Activated T-cell treated with anti-CD3 and anti-CD28 coated beads for 4 hours (primary cell): ENCODE measurements around the gene ATRNL1.

ENCODE experiments used
- DNase-seq: peaks from one replicate; pipeline ENCODE4 v3.0.0-alpha.2; 2020

The ATRNL1 gene

DNA sequence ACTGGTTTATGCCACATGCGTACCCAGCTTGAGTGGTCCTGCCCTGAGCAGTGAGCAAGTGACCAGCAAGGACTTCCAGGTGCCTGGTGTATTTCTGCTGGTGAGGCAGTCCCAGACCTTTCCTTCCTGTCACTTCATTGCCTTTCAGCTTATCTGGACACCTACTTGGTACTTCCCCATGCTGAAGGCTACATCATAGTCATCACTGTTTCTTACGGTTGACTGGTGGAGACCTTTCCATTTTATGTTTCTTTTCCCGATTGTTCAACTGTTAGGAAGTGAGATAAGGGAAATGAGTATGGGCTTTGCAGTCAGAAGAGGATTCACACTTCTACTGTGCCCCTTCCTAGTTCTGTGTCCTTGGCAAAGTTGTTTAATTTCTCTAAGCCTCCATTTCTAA lies 821.3 kb downstream of the ATRNL1 start:
- DNase-seq, result no peak

DNA sequence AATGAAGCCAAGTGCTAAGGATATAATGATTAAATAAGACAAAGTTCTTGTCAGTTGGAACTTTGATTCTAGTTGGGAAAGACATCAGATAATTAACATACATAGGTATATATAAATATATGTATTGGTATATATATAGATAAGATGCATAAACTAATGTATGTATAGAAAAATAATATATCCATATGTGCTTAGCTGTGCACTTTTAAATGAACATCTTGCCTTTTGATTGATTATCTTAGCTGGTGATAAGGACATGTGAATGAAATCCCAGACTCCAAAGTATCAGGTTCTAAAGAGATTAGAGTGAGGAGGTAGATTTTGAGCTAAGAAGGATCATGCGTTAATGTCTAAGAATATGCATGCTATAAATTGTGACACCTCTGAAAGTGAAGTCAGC lies 822.3 kb downstream of the ATRNL1 start:
- no peak for DNase-seq

DNA sequence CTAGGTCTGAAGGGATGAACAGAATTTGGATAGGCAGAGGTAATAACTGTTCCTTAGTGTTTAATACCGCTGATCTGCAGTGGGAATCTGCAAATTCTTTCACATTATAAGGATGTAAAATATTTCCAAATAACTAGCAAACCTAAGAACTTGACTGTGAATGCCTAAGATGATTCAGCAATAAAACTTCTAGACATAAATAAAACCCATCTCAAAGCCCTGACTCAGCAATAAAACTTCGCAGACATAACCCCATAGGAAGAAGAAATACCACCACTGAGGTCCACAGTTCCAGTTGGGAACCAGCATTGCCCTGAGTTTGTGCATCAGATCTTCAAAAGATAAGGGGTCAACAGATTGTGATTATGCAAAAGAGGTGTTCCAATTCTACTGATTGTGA lies 825.6 kb downstream of the ATRNL1 start:
- DNase-seq, result no peak

DNA sequence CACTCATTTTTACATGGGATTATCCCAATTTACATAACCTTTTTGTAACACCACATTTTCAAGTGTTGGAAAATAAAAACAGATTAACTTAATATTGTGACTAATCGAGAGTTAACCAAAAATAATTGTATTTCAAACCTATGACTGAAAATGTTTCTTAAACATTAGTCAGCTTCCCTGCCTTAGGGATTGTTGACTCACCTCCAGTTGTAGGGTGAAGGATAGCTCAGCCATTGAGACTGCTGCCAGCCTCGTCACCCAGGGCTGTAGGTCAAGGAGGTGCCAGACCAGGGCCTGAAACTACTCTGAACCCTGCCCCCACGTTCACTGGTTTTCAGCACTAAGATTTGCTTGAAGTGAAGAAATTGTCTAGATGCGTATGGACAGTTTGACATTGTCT lies 828.6 kb downstream of the ATRNL1 start:
- no peak for DNase-seq

DNA sequence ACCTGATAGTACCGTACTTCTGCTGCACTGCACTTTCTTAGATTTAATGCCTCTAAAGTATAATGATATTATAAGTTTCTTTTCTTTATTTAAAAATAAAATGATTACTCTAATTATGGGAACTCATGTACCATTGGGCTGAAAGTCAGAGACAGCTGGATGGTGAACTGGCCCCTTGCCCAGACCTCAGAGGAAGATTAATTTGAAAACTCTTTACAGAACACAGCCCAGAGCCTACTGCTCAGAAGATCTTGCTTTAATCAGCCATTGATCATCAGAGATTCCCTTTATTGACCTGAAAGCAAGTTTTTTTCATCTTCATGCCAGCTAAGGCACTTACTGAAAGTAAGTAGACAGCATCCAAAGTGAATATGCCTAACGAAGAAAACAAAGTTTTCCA lies 838.1 kb downstream of the ATRNL1 start:
- no peak for DNase-seq

DNA sequence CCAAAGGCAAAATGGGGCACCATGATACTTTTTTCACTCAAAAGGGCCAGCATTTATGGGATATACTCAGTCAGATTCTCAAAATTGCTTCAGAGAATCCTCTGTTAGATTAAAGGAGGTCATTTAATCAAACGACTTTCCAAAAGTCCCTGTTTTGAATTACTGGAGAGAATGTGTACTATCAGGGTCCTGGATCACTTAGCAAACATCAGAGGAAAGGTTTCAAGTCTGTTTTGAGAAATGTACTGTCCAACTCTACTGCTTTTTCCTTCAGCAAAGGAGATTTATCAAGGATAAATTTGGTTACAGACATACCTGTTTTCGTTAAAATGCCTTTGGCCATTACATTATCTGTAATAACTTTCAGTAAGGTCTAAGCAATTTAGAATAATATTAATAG lies 838.9 kb downstream of the ATRNL1 start:
- no peak for DNase-seq

DNA sequence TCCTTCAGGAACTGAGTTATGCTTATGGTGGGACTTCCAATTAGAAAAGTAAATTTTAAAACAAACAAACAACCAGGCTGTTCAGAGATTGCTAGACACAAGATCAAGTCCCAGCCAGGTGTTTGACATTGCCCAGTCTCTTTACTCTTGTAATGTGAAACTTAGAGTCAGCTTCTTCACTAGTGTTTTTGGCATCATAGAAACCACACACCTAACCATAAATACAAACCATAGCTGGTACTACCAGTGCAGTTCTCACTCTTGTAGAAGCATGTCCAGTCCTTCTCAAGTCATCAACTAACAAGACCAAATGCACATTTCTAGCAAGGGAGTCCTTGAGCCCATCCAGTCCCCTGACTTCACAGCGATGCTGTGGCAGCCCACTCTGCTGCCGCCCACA lies 839.9 kb downstream of the ATRNL1 start:
- DNase-seq, result no peak

DNA sequence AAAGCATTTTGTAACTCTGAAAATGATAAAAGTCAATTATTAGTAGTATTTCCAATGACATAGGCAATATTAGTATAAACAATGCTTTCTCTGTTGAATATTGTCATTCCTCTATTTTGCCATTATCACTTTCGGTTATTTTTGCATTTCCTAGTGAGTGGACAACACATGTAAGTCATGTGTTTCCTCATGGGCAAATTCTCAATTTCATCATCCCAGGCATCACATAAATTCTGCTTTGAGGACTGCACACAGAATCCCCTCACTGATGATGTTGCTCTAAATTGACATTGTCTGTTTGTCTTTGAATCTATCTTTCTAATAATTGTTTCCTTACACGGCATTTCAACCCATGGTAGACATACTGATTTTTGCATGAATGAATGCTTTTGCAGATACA lies 842.6 kb downstream of the ATRNL1 start:
- DNase-seq, result no peak

DNA sequence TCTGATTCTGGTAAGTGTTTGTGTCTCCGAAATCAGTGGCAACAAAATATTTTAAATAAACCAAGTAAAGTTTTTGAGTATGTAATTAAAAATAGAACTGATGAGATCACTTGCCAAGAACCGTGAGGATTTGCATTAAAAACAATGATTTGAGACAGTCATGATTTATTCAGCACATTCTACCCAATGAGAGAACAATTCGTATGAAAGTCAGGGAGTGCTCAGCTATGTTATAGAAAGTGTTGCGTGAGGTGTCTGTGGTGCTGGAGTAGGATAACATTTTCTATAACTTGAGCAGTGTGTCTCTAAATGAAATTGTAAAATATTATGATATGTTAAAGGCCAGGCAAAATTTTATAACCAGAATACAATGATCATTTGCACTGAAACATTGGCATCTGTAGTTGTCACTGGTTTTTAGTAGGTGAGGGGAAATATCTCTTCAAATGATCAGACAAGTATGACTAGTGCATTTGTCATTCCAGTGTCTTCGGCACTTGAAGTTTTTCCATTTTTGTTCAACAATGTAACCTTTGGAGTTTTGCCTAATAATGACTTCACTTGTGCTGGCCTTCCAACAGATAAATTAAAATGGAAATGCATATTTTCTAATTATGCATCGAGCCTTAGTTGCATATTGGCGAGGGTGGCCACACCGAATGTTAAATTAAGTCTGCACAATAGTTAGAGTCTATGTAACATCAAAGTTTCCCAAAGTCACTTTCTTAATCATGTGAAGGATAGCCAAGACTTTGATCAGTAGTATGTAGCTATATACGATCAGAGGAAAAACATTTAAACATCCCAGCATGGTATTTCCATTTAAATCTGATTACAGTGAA lies 844.0 kb downstream of the ATRNL1 start:
- no peak for DNase-seq

DNA sequence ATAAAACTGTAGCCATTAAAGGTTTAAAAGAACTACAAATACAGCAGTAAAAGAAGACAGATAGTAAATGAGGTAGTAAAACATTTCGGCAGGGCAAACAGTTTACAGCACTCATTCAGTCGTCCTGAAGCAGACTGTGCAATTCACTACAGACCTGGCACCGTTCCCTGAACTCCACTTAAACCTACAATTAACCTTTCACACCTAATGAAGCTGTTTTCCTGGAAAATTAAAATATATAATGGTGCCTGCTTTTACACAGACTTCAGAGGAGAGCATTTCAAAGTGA lies 844.5 kb downstream of the ATRNL1 start:
- DNase-seq, result no peak

DNA sequence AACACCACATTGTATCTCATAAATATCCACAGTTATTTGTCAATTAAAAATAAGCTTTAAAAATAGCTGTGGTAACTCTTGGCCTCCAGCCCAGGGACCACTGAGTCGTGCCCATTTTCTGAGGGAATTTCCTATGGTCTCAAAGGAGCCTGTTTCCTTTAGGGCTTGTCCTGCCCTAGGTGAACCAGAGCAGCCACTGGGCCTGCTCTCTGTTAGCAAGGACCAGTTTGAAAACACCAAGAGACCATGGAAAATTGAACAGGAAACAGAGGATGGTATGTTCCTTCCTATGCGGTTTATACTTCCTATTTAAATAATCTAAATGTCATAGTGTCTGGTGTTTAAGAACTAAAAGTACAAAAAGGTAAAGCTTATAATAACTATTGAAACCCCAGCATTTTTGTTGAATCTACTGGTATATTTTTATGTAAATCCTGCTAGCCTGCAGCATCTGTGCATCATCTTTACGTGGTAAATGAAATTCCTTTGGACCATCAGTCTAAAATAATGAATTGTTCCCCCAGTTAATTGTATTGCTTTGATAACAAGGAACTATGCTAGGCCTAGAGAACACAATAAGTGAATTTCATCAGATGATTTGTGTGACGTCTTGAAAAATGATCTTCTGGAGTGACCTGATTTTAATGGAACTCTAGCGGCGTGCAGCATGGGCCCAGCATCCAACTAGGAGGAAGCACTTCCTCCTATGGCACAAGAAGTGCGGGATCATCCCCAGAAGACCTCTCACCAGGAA lies 846.1 kb downstream of the ATRNL1 start:
- no peak for DNase-seq

DNA sequence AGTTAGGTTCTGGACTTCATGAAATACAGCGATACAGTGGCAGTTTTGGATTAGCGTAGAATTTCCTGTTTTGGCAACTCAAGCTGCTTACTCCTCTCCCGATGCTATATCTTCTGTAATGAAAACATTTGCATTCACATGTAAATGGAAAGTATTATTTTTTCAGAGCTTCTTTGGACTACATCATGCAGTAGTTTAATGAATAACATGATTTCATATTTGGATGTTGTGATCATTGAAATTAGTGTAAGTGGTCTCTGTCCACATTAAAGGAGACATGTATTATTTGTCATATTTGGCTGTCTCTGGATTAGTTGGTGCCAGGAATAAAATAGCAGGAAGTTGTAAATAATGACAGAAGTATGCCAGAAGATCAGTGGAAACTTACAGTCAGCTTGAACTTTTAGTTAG lies 848.2 kb downstream of the ATRNL1 start:
- DNase-seq, result no peak

DNA sequence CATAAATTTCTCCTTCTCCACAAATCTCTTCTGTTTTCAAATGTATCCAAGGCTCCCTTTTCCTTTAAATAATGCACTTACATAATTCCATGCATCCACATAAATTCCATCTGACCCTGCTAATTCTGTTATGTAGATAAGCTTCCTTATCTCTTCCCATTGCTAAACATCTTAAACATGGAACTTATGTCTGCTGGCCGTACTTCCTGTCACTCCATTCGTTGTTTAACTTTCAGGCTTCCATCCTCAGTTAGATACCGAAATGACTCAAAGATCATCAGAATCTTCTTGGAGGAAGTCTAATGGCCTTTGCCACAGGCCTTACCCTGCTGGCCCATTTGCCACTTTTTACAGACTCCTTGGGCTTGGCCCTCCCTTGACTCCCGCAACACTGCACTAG lies 848.9 kb downstream of the ATRNL1 start:
- no peak for DNase-seq

DNA sequence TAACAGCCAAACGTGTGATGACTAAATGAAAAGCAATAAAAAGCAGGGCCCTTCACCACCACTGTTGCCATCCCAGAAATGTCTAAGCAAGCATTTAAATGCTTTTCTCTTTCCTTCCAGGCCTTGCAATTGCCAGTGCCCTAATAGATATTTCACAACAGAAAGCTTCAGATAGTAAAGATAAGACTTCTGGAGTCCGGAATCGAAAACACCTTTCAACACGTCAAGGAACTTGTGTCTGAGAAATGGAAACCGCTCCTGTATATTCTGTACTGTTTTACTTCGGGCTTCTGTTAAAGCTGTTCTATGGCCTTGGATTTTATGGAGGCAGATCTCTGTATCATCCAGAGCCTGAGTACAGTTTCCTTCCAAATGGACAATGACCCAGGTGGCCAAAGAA lies 851.4 kb downstream of the ATRNL1 start:
- DNase-seq, result no peak

DNA sequence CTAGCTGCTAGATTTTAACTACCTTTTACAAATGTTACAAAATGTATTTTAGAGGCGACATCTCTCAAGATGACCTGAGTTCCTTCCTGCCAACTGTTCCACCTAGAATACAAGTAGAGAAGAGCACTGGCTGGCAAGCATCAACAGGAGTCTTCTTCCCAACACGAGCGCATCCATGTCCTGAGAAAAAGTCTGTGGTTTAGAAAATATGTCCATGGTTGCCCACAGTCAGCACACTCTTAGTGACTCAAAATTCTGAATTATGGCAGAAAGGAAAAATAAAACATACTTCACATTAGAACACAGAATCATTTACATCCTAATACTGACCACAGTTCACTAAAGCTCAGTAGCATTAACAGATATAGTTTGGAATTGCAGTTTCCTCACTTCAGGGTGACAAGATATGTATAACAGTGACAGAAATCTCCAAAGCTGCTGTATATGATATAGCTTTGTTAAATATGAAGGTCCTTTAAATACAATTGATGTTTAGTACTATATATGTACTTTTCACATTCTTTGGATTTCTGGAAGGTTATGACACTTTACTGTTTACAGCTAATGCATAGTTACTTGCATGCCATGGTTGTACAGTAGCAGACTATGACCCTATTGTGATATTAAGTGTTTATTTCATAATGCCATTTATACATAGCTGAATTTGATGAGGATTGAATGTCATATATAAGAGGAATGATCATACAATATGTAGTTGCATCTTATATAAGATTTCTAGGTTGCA lies 852.7 kb downstream of the ATRNL1 start:
- DNase-seq, result no peak

DNA sequence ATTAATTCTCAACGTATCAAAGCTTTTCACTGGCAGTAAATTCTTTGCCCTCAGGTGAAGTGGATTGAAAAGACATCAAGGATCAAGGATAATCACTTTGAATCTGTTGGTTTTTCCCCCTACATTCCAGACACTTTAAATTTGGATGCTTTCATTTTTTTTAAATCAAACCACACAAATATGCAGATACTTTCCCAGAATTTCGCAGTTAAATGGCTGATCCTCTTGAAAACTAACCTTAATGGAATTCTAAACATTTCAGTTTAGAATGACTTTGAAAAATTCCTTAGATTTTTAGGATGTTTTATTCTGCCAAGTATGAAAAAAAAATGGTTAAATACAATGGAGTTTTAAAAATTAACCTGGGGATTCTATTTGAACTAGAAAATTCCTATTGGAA lies 853.9 kb downstream of the ATRNL1 start:
- no peak for DNase-seq

DNA sequence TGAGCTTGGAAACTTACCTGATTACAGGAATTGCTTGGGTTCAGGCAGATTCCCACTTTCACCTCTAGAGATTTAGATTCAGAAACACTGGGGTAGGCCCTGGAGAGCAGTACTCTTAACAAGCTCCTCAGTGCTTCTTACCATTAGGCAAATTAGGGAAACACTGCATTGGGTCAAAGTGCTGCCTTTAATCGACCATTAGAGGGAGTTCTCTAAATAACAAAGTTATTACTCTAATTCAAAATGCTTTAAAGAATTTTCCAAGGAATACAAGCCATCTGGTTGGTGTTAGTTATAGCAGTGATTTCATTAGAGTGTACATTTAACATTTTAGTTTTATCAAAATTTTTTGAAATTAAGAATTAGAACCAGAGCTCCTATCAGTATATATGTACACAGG lies 855.3 kb downstream of the ATRNL1 start:
- DNase-seq, result no peak

DNA sequence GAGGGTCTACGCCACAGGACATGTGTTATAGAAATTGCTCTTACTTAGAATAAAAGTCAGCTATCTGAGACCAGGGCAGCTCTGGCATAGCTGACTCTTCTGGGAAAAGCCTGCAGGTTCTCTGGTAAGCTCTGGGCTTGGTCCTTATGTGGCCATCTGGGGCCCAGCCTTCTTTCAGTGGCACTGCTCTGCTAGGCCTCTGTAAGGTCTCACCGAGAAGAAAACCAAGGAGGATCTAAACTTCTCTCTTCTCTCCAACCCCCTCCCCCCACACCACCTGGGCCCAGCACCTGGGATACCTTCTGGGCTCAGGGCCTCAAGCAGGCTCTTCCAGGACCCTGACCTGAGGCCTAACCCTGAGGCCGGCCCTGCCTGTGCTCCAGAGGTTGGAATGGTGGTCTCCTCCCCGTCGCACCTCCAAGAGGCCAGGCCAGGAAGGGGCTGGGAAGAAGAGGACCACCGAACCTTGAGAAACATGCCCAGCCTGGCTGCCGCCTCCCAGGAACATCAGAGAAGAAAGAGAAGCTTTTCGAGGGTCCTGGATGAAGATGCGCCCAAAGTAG lies 856.2 kb downstream of the ATRNL1 start:
- DNase-seq, result no peak

DNA sequence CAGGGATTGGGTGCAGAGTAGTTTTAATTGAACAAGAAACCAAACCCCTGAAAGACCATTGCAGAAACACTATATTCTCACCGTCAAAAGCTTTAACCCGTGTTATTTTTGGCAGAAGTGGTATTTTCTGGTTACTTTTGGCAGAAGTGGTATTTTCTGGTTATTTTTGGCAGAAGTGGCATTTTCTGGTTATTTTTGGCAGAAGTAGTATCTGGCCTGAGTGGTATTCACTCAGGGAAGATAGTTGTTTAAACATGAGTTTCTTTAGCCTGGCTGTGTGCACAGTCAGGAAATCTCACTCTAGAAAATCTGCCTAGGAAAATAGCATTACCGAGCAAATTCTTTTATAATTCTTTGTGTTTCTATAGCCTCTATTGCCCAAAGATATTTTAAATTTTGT lies 857.2 kb downstream of the ATRNL1 start:
- DNase-seq, result no peak

DNA sequence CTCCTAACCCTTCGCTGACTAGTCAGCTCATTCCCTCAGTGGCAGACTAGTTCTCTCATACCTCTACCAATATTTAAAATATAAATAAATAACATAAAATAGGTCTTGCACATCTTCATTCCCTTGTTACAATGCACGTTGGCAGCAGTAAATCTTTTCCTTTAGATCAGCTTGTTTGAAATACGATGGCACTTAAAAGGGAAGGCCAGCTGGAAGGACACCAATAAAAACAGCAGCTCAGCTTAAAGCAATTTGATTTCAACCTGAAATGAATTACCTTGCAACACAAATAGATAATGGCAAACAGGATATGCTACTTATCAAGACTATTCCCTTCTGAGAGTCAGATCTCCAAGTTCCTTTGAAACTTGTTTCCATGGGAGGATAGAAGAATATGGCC lies 858.1 kb downstream of the ATRNL1 start:
- no peak for DNase-seq

DNA sequence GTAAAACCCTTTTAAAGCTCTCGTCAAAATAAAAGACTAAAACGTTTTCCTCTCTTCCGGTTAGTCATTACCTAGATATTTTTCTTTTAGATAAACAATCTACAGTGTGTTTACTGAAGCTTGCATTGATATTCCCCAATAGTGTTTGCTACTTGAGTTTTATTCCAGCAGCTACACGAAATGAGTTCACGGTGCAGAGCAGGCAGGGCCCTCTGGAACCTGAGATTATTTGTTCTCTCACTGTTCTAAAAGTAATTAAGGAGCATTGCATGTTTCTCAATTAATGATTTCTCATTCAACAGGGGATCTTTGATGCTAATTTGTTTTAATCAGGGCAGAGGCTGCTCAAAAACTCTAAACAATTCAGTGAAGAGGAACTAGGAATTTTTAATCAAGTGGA lies 860.1 kb downstream of the ATRNL1 start:
- DNase-seq, result no peak

DNA sequence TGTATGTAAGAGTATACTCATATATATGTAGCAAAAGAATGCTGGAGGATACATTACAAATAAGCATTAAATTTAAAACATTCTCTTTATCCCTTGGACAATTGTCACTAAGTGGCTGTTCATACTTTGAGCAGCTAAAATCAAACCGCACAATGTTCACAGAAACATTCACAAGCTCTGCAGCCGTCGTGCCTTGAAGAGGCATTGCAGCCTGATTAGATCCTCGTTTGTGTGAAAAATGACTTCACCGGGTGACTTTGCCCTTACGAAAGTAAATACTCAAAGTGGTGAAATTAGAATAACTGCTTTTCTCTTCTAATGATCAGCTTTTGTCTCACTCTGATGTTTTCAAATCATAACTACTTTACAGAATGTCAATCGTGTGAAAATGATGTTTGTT lies 860.8 kb downstream of the ATRNL1 start:
- DNase-seq, result no peak

DNA sequence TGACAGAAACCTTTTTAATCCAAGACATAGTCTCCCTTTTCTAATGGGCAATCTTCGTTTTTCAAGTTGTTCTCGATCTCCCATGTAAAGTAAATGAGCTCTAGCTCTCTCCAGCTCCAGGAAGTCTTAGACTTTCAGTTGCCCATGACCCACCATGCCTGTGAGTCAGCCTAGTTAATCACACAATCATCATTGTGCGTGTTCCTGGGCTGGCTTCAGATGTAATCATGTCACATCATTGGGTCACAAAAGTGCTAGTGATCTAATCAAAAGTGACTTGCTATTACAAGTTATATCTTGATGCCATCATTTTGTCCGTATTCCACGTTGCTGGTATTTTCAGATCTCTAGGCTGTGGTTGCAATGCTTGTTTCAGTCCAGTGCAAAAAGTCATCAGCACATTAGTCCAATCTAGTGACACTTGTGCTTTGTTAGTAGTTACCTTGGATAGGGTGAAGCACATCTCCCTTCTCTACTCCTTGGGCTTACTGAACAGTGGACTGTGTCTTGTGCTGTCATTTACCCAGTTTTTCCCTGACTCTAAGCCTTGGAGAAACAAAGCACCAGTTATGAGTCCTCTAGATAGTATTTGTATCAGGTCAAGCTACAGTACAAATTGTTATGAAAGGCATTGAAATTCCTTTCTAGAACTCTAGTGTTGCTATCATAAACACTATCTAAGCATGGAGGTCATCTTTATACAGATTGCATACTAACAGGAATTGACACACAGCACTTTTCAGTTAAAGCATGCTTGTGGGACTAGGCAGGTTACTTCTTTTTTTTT lies 863.3 kb downstream of the ATRNL1 start:
- DNase-seq, result no peak
